ENCODE measurements around the gene HASPIN. TPM values are rescaled to one million over a fixed set of nuclear protein-coding genes. Genes with fewer than 3 reads are reported as not detected.

The HASPIN gene
- total and polyA plus RNA-seq, 9 of the 15 experiments (the other 6 are each of a cell fraction or from before 2014, with no cell fraction given), result 0.81 to 13.5 (median 9.9) TPM

DNA sequence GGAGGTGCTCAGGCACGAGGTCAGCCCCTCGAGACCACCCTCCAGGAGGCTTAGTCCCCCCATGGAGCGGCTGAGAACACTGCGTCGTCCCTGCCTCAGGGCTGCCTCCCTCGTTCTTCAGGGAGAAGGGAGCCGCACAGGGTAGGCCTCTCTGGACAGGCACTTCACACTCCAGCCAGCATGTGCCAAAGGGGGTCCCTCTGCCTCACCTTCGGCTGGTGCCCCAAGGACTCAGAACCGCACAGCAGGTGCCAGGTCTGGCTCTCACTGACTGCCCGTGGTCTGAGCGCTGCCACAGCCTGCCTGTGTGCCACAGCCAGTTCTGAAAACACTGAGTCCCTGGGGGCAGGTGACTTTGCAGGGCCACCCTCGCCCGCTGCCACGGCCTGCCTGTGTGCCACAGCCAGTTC is 34.8 kb upstream of the HASPIN start:
- Histone ChIP-seq H3K9ac (ENCODE audit: insufficient read depth in 1 of 2, low read depth in 2 of 2, low read length in 2 of 2) (no peak overlapping the region), H3K79me2 (ENCODE audit: control insufficient read depth, insufficient read depth, low read length) (no peaks in the 10 kb centered on the region), H3K9me3 (replicated peaks; ENCODE audit: control insufficient read depth, insufficient read depth, low read depth, low read length) (no peaks in the 10 kb centered on the region), H2AFZ (ENCODE audit: low read depth, low read length) (no peak overlapping the region), H3K9me1 (ENCODE audit: control insufficient read depth, insufficient read depth, low read length) (no peaks in the 10 kb centered on the region), H4K20me1 (replicated peaks; ENCODE audit: control insufficient read depth, insufficient read depth, low read length) (no peaks in the 10 kb centered on the region), H3K4me1 (replicated peaks in 1 of 2; ENCODE audit: control insufficient read depth in 2 of 2, insufficient read depth in 2 of 2, low read length in 2 of 2) (peaks cover 0 to 28% of the 10 kb centered on the region in 2 experiments; a peak in 2 of 5 replicates), H3K36me3 (ENCODE audit: control insufficient read depth, insufficient read depth, low read length) (no peaks in the 10 kb centered on the region), H3K27me3 (ENCODE audit: control insufficient read depth in 2 of 2, insufficient read depth in 2 of 2, low read length in 2 of 2) (no peaks in the 10 kb centered on the region), H3K27ac (ENCODE audit: extremely low read depth, low read depth, low read length) (no peak overlapping the region), H3K4me3 (no peak overlapping the region), H3K4me2 (ENCODE audit: insufficient read depth, low read length) (no peak overlapping the region)
- intact Hi-C loops (cut with micrococcal nuclease) (loop anchor here (10.0 kb wide), 1 partner anchor 644 kb away; no protein-coding TSS in a partner anchor), in situ Hi-C loops (cut with MboI) (no loop called here)
- TF ChIP-seq NUFIP1 (IDR thresholded peaks at IDR 0.05; ENCODE audit: partially characterized antibody), result no peak
- no peak for TF ChIP-seq ZNF140 (CRISPR knock-in tag; IDR thresholded peaks at IDR 0.05)
- DNase-seq (ENCODE audit: extremely low read depth in 1 of 4, low spot score in 3 of 4) (no peak), ATAC-seq (no peak), FAIRE-seq (no peak)
- ChIA-PET CTCF (ENCODE audit: low intra/inter-chr PET ratio) (no interaction called here), POLR2A (no interaction called here)
- no TSS peak for BruUV-seq (replicated peaks)
- 61% methylated on average over 6 of the region's 14 CpGs for WGBS (ENCODE audit: insufficient coverage, low coverage, missing lambda C conversion rate)

DNA sequence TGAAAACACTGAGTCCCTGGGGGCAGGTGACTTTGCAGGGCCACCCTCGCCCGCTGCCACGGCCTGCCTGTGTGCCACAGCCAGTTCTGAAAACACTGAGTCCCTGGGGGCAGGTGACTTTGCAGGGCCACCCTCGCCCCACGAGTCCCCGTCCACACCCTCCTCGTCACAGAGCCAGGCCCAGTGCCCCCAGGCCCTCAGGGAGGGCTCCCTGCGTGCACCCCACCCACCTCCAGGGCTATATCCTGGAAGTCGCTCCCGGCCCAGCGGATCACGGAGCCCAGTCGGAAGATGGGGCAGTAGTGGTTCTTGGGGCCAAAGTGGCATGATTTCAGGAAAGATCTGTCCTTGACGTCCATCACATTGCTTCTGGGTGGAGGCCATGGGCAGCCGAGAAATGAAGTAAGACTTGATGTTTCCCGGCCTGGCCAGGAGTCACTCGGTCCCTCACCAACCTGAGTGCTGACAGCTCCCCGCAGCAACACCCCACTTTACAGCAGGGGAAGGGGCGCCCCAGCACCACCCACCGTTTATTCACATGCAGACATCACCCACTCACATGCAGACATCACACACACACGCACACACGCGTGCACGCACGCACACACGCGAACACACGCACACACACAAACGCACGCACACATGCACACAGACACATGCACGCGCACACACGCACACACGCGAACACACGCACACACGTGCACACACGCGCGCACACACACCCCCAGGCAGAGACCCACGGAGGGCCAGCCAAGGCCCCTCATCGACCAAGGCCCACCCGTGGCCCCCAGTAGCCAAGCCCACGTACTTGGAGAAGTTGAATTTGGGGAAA is 34.2 kb upstream of the HASPIN start:
- WGBS (ENCODE audit: insufficient coverage, low coverage, missing lambda C conversion rate), result 69% methylated on average over 13 of the region's 44 CpGs
- Histone ChIP-seq H3K4me3 (no peak overlapping the region), H3K79me2 (ENCODE audit: control insufficient read depth, insufficient read depth, low read length) (no peaks in the 10 kb centered on the region), H3K9me1 (ENCODE audit: control insufficient read depth, insufficient read depth, low read length) (no peaks in the 10 kb centered on the region), H2AFZ (ENCODE audit: low read depth, low read length) (no peak overlapping the region), H3K4me1 (replicated peaks in 1 of 2; ENCODE audit: control insufficient read depth in 2 of 2, insufficient read depth in 2 of 2, low read length in 2 of 2) (peaks cover 0 to 28% of the 10 kb centered on the region in 2 experiments; a peak in 2 of 5 replicates), H3K4me2 (ENCODE audit: insufficient read depth, low read length) (no peak overlapping the region), H3K27me3 (ENCODE audit: control insufficient read depth in 2 of 2, insufficient read depth in 2 of 2, low read length in 2 of 2) (no peaks in the 10 kb centered on the region), H4K20me1 (replicated peaks; ENCODE audit: control insufficient read depth, insufficient read depth, low read length) (no peaks in the 10 kb centered on the region), H3K36me3 (ENCODE audit: control insufficient read depth, insufficient read depth, low read length) (no peaks in the 10 kb centered on the region), H3K9me3 (replicated peaks; ENCODE audit: control insufficient read depth, insufficient read depth, low read depth, low read length) (no peaks in the 10 kb centered on the region), H3K9ac (ENCODE audit: insufficient read depth in 1 of 2, low read depth in 2 of 2, low read length in 2 of 2) (no peak overlapping the region), H3K27ac (ENCODE audit: extremely low read depth, low read depth, low read length) (no peak overlapping the region)
- ATAC-seq (no peak), DNase-seq (ENCODE audit: extremely low read depth in 1 of 4, low spot score in 3 of 4) (no peak), FAIRE-seq (no peak)
- ChIA-PET CTCF (ENCODE audit: low intra/inter-chr PET ratio) (no interaction called here), POLR2A (no interaction called here)
- BruUV-seq (replicated peaks), result no TSS peak
- in situ Hi-C loops (cut with MboI), result no loop called here
- intact Hi-C loops (cut with micrococcal nuclease), result loop anchor here (10.0 kb wide), 2 partner anchors 85 to 645 kb away; partner anchors contain the start of gene TRPV1
- TF ChIP-seq ZC3H8 (IDR thresholded peaks at IDR 0.05), result no peak
- TF ChIP-seq ZFP36 (IDR thresholded peaks at IDR 0.05; ENCODE audit: low read depth, low read length, partially characterized antibody), result no peak
- TF ChIP-seq, protein P1, sequence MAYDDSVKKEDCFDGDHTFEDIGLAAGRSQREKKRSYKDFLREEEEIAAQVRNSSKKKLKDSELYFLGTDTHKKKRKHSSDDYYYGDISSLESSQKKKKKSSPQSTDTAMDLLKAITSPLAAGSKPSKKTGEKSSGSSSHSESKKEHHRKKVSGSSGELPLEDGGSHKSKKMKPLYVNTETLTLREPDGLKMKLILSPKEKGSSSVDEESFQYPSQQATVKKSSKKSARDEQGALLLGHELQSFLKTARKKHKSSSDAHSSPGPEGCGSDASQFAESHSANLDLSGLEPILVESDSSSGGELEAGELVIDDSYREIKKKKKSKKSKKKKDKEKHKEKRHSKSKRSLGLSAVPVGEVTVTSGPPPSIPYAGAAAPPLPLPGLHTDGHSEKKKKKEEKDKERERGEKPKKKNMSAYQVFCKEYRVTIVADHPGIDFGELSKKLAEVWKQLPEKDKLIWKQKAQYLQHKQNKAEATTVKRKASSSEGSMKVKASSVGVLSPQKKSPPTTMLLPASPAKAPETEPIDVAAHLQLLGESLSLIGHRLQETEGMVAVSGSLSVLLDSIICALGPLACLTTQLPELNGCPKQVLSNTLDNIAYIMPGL (CRISPR knock-in tag; IDR thresholded peaks at IDR 0.05), result no peak
- TF ChIP-seq ELK3 (CRISPR knock-in tag; IDR thresholded peaks at IDR 0.05), result no peak
- TF ChIP-seq NFE2L1 (tag; IDR thresholded peaks at IDR 0.05; ENCODE audit: borderline replicate concordance, low read depth), result no peak
- no peak for TF ChIP-seq NUFIP1 (IDR thresholded peaks at IDR 0.05; ENCODE audit: partially characterized antibody)
- TF ChIP-seq MYC (IDR thresholded peaks at IDR 0.05; ENCODE audit: low read depth, low read length), result no peak
- no peak for TF ChIP-seq MYC (CRISPR knock-in tag; IDR thresholded peaks at IDR 0.05; ENCODE audit: borderline replicate concordance, low read depth)
- TF ChIP-seq GMEB1 (CRISPR knock-in tag; IDR thresholded peaks at IDR 0.05), result no peak
